IMR-90 (cell line): ENCODE results near the gene RAB8A.
"Not testable (repeated sequence)": the region's sequence is repeated elsewhere in the genome, so short reads cannot be mapped to it uniquely, and the experiment has no call there.

Experiments used
- BHLHE40 ChIP-seq: fragments of 150-350 bp; IDR thresholded peaks from 2 replicates; pipeline ENCODE4 v1.6.1; 2016; ENCODE audit warnings: mild to moderate bottlenecking, low read depth, low read length
- CEBPB ChIP-seq: IDR thresholded peaks from 2 replicates; pipeline ENCODE4 v1.6.1; 2012; ENCODE audit warnings: low read depth, low read length, improper control_type of control experiment
- CHD1 ChIP-seq: IDR thresholded peaks from 2 replicates; pipeline ENCODE4 v1.6.1; 2012; ENCODE audit warnings: low read depth, low read length, improper control_type of control experiment
- CTCF ChIP-seq: conservative IDR thresholded peaks from 2 replicates; pipeline ENCODE4 v1.5.1; 2012; ENCODE audit warnings: mild to moderate bottlenecking, low read depth, low read length, improper control_type of control experiment
- FOS ChIP-seq: fragments of 150-350 bp; IDR thresholded peaks from 2 replicates; pipeline ENCODE4 v1.6.1; 2016; ENCODE audit warnings: low read depth, low read length
- MAFK ChIP-seq: IDR thresholded peaks from 2 replicates; pipeline ENCODE4 v1.6.1; 2012; ENCODE audit warnings: low read depth, low read length, improper control_type of control experiment
- MAZ ChIP-seq: IDR thresholded peaks from 2 replicates; pipeline ENCODE4 v1.6.1; 2012; ENCODE audit warnings: low read depth, mild to moderate bottlenecking, low read length, improper control_type of control experiment, moderate library complexity, borderline replicate concordance
- POLR2A ChIP-seq: IDR thresholded peaks from 2 replicates; pipeline ENCODE4 v1.6.1; 2012; ENCODE audit warnings: mild to moderate bottlenecking, low read depth, low read length
- RAD21 ChIP-seq: IDR thresholded peaks from 2 replicates; pipeline ENCODE4 v1.6.1; 2012; ENCODE audit warnings: low read length, improper control_type of control experiment
- RFX5 ChIP-seq: IDR thresholded peaks from 2 replicates; pipeline ENCODE4 v1.8.0; 2012; ENCODE audit warnings: low read depth, mild to moderate bottlenecking, low read length, moderate library complexity
- SMC3 ChIP-seq: fragments of 150-350 bp; IDR thresholded peaks from 2 replicates; pipeline ENCODE4 v1.6.1; 2016; ENCODE audit warnings: low read depth, mild to moderate bottlenecking, antibody characterized with exemption, low read length, moderate library complexity

- not testable (repeated sequence) for TF ChIP-seq CTCF, POLR2A, CHD1, FOS, BHLHE40, SMC3, MAFK, RAD21, RFX5, MAZ, CEBPB
These were observed 7.6 kb downstream of the RAB8A start for GRCh38 chr19:16119075-16119857.
